Keratinocyte (primary cell): ENCODE measurements around the gene MMRN2. TPM values are rescaled to one million over a fixed set of nuclear protein-coding genes. Genes with fewer than 3 reads are reported as not detected.

ENCODE experiments used
- DNase-seq: peaks from one replicate; pipeline ENCODE4 v3.0.0-alpha.2; 2011; ENCODE audit warnings: low read depth, missing footprints, low spot score
- FAIRE-seq: peaks from 2 replicates; lab custom pipeline; 2011; peaks lifted over from hg19 to GRCh38; lab: Jason Lieb, UNC
- H2AFZ ChIP-seq: 2 replicates; pipeline ENCODE4 v1.6.0; 2012; ENCODE audit warnings: low read length, control low read depth, inconsistent platforms; ENCODE audit not compliant: control insufficient read depth
- H3K27ac ChIP-seq: 2 replicates; pipeline ENCODE4 v1.5.1; 2011; ENCODE audit warnings: low read length; ENCODE audit not compliant: control insufficient read depth, insufficient read depth
- H3K27me3 ChIP-seq: 3 replicates; pipeline ENCODE4 v1.6.0; 2011; ENCODE audit warnings: low read length; ENCODE audit not compliant: control insufficient read depth, insufficient read depth; ENCODE audit errors: extremely low read depth
- H3K36me3 ChIP-seq, 2 experiments: 2 replicates in 1 of 2; 3 replicates in 1 of 2; pipeline ENCODE4 v1.5.1; 2011; ENCODE audit warnings: low read length in 2 of 2, mild to moderate bottlenecking in 1 of 2; ENCODE audit not compliant: control insufficient read depth in 2 of 2, insufficient read depth in 2 of 2; ENCODE audit errors: extremely low read depth in 1 of 2
- H3K4me1 ChIP-seq: 3 replicates; pipeline ENCODE4 v1.5.1; 2011; ENCODE audit warnings: low read length; ENCODE audit not compliant: control insufficient read depth, insufficient read depth; ENCODE audit errors: extremely low read depth
- H3K4me2 ChIP-seq: 3 replicates; pipeline ENCODE4 v1.6.0; 2011; ENCODE audit warnings: low read depth, low read length; ENCODE audit not compliant: control insufficient read depth, insufficient read depth; ENCODE audit errors: extremely low read depth
- H3K4me3 ChIP-seq, 3 experiments: fragments of 200-600 bp in 1 of 3; sonication (generic) in 1 of 3; 2 replicates in 2 of 3; 3 replicates in 1 of 3; pipeline ENCODE4 v1.5.1; 2011 to 2016; ENCODE audit warnings: low read length in 3 of 3, mild to moderate bottlenecking in 3 of 3, control low read depth in 2 of 3, inconsistent platforms in 1 of 3, low read depth in 1 of 3, mixed read lengths in 1 of 3, mixed run types in 1 of 3, moderate library complexity in 1 of 3; ENCODE audit not compliant: control insufficient read depth in 2 of 3, insufficient read depth in 2 of 3; ENCODE audit errors: extremely low read depth in 1 of 3
- H3K79me2 ChIP-seq: 2 replicates; pipeline ENCODE4 v1.6.0; 2012; ENCODE audit warnings: low read length; ENCODE audit not compliant: control insufficient read depth, insufficient read depth
- H3K9ac ChIP-seq: 3 replicates; pipeline ENCODE4 v1.6.0; 2011; ENCODE audit warnings: low read length; ENCODE audit not compliant: control insufficient read depth, insufficient read depth; ENCODE audit errors: extremely low read depth
- H3K9me1 ChIP-seq: 3 replicates; pipeline ENCODE4 v1.6.0; 2011; ENCODE audit warnings: low read length; ENCODE audit not compliant: control insufficient read depth, insufficient read depth; ENCODE audit errors: extremely low read depth
- H3K9me3 ChIP-seq: 2 replicates; pipeline ENCODE4 v1.5.1; 2012; ENCODE audit warnings: low read depth, low read length; ENCODE audit not compliant: control insufficient read depth
- H4K20me1 ChIP-seq: 3 replicates; pipeline ENCODE4 v1.6.0; 2011; ENCODE audit warnings: low read length; ENCODE audit not compliant: control insufficient read depth, insufficient read depth; ENCODE audit errors: extremely low read depth
- EZH2 ChIP-seq: IDR thresholded peaks from one replicate; pipeline ENCODE4 v1.6.1; 2012; ENCODE audit warnings: inconsistent platforms, mild to moderate bottlenecking, low read length, moderate library complexity
- dilution Hi-C: fragments of 300-500 bp; cut with MboI; formaldehyde crosslinking; loops from one replicate; pipeline ENCODE4 v1.7.0; 2020; ENCODE audit warnings: low sequenced_read_pairs; ENCODE audit not compliant: extremely low pct_ligation_motif_present
- polyA plus RNA-seq, 5 experiments: library from polyadenylated mRNA; depleted of rRNA in 3 of 5; stranded (reverse) in 3 of 5; stranded (forward) in 1 of 5; unstranded in 1 of 5; fragments of >200 nt; gene quantifications; 1 replicate in 1 of 5; 2 replicates in 3 of 5; 3 replicates in 1 of 5; pipeline versions ENCODE4 v1.2.1 to v1.2.3, GENCODE V29; 2011 to 2012; ENCODE audit warnings: missing spikeins in 2 of 5, low read depth in 1 of 5, low replicate concordance in 1 of 5
- TF ChIP-seq, protein P1 (sequence below), 3 experiments: IDR thresholded peaks in 1 of 3; conservative IDR thresholded peaks in 1 of 3; optimal IDR thresholded peaks in 1 of 3; 2 replicates in 2 of 3; 3 replicates in 1 of 3; pipeline versions ENCODE3 to v1.5.1; 2011; ENCODE audit warnings: low read length in 3 of 3, mild to moderate bottlenecking in 3 of 3, moderate library complexity in 2 of 3, control low read depth in 1 of 3, inconsistent platforms in 1 of 3; ENCODE audit not compliant: insufficient read depth in 2 of 3; ENCODE audit errors: extremely low read depth in 1 of 3

Gene MMRN2
- polyA plus RNA-seq, 1 donor (not counting 4 experiments of a cell fraction or from before 2014, with no cell fraction given) = 13.8 TPM

DNA sequence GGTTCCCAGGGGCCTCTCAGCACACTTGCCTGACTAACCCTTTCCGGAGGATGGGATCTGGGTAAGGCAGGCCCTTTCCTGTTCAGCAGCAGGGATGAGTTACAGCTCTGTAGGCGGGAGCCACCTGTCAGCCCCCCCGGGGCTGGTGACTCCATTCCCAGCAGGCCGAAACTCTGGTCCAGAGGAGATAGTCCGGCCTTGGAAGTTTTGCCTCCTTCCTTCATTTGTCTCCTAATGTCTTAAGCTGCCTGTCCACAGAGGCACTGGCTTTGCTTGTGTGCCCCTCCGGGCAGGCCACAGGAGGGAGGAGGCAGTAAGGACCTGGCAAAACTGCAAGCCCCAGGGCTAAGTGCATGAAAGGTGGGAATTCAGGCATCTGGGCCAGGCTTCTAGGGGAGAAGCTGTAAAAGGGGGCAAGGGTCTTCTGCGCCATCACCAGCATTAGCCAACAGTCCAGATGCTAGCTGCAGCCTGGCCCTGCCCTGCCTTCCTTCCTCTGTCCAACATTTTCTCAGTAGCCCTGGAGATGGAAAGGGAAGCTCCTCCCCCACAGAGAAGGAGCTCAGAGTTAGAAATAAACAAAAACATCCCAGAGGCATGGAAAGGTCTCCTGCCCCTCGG lies 12.1 kb upstream of the MMRN2 start:
- no peaks in the 10 kb centered on the region for H4K20me1 ChIP-seq
- peak overlapping the region; percentile 100 for H3K27ac ChIP-seq
- peak; percentile 92 for FAIRE-seq
- TF ChIP-seq, protein P1, sequence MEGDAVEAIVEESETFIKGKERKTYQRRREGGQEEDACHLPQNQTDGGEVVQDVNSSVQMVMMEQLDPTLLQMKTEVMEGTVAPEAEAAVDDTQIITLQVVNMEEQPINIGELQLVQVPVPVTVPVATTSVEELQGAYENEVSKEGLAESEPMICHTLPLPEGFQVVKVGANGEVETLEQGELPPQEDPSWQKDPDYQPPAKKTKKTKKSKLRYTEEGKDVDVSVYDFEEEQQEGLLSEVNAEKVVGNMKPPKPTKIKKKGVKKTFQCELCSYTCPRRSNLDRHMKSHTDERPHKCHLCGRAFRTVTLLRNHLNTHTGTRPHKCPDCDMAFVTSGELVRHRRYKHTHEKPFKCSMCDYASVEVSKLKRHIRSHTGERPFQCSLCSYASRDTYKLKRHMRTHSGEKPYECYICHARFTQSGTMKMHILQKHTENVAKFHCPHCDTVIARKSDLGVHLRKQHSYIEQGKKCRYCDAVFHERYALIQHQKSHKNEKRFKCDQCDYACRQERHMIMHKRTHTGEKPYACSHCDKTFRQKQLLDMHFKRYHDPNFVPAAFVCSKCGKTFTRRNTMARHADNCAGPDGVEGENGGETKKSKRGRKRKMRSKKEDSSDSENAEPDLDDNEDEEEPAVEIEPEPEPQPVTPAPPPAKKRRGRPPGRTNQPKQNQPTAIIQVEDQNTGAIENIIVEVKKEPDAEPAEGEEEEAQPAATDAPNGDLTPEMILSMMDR (optimal IDR thresholded peaks at IDR 0.05 in 1 of 3, IDR thresholded peaks at IDR 0.05 in 1 of 3, conservative IDR thresholded peaks at IDR 0.05 in 1 of 3; ENCODE audit: extremely low read depth in 1 of 3, insufficient read depth in 2 of 3, low read length in 3 of 3) = no peak
- no peak for TF ChIP-seq EZH2
- DNase-seq = no peak
- peaks cover 2% of the 10 kb centered on the region for H3K9me1 ChIP-seq
- peaks cover 2 to 6% of the 10 kb centered on the region in 2 experiments for H3K36me3 ChIP-seq
- H3K79me2 ChIP-seq = peaks cover 26% of the 10 kb centered on the region
- dilution Hi-C loops = no loop called here
- peak overlapping the region; percentile 61 to 95 (median 82) for H3K4me3 ChIP-seq
- H3K9ac ChIP-seq = peak overlapping the region; percentile 99
- no peak overlapping the region for H2AFZ ChIP-seq
- no peaks in the 10 kb centered on the region for H3K9me3 ChIP-seq
- H3K27me3 ChIP-seq = no peaks in the 10 kb centered on the region
- H3K4me1 ChIP-seq = peaks cover 70% of the 10 kb centered on the region
- H3K4me2 ChIP-seq = peak overlapping the region; percentile 98

- peak overlapping the region; percentile 99 for H3K9ac ChIP-seq
- H4K20me1 ChIP-seq = no peaks in the 10 kb centered on the region
- no peaks in the 10 kb centered on the region for H3K9me3 ChIP-seq
- peak overlapping the region; percentile 36 for H2AFZ ChIP-seq
- H3K36me3 ChIP-seq = peaks cover 2 to 6% of the 10 kb centered on the region in 2 experiments
- H3K79me2 ChIP-seq = peaks cover 29% of the 10 kb centered on the region
- dilution Hi-C loops = no loop called here
- FAIRE-seq (no peak), DNase-seq (no peak)
- TF ChIP-seq, protein P1 (optimal IDR thresholded peaks at IDR 0.05 in 1 of 3, IDR thresholded peaks at IDR 0.05 in 1 of 3, conservative IDR thresholded peaks at IDR 0.05 in 1 of 3; ENCODE audit: extremely low read depth in 1 of 3, insufficient read depth in 2 of 3, low read length in 3 of 3) = no peak
- TF ChIP-seq EZH2 = no peak
- peaks cover 2% of the 10 kb centered on the region for H3K9me1 ChIP-seq
- peak overlapping the region; percentile 98 for H3K4me2 ChIP-seq
- no peaks in the 10 kb centered on the region for H3K27me3 ChIP-seq
- H3K27ac ChIP-seq = peak overlapping the region; percentile 100
- peak overlapping the region; percentile 61 to 95 (median 82) for H3K4me3 ChIP-seq
- H3K4me1 ChIP-seq = peaks cover 65% of the 10 kb centered on the region
Observed at GRCh38 chr10:86968994-86969355, 11.6 kb upstream of the MMRN2 start.
